Liver (tissue), 3 donors: ENCODE measurements around the gene LPAR3.

ENCODE experiments used
- EGR1 ChIP-seq, 2 donors: IDR thresholded peaks; 2 replicates each; pipeline ENCODE4 v1.6.1; 2016 to 2018; ENCODE audit warnings: antibody characterized with exemption in 2 of 2, low read depth in 2 of 2
- GABPA ChIP-seq, 2 donors: IDR thresholded peaks in 1 of 2; conservative IDR thresholded peaks in 1 of 2; 2 replicates each; pipeline ENCODE4 v1.6.1; 2016; ENCODE audit warnings: antibody characterized with exemption in 2 of 2, mild to moderate bottlenecking in 1 of 2, moderate library complexity in 1 of 2
- HNF4G ChIP-seq: IDR thresholded peaks from 2 replicates; pipeline ENCODE4 v1.6.1; 2016; ENCODE audit warnings: antibody characterized with exemption
- JUND ChIP-seq, 2 donors: IDR thresholded peaks; 2 replicates each; pipeline ENCODE4 v1.6.1; 2016; ENCODE audit warnings: antibody characterized with exemption in 2 of 2
- RAD21 ChIP-seq, 2 donors: IDR thresholded peaks; 2 replicates each; pipeline ENCODE4 v1.6.1; 2016; ENCODE audit warnings: antibody characterized with exemption in 2 of 2, mild to moderate bottlenecking in 2 of 2
- SP1 ChIP-seq: IDR thresholded peaks from 2 replicates; pipeline ENCODE4 v1.6.1; 2018; ENCODE audit warnings: antibody characterized with exemption, mild to moderate bottlenecking
- TAF1 ChIP-seq: conservative IDR thresholded peaks from 2 replicates; pipeline ENCODE4 v1.6.1; 2016; ENCODE audit warnings: antibody characterized with exemption, mild to moderate bottlenecking
- YY1 ChIP-seq: IDR thresholded peaks from 2 replicates; pipeline ENCODE4 v1.6.1; 2016; ENCODE audit warnings: antibody characterized with exemption, mild to moderate bottlenecking
- TF ChIP-seq, protein P1 (sequence below): fragments of 150-350 bp; IDR thresholded peaks from 2 replicates; pipeline ENCODE4 v1.5.1; 2017; ENCODE audit warnings: improper control_type of control experiment, low read depth, low read length; ENCODE audit not compliant: missing input control
- TF ChIP-seq, protein P2 (sequence below): IDR thresholded peaks from 2 replicates; pipeline ENCODE4 v1.6.1; 2016; ENCODE audit warnings: antibody characterized with exemption
- TF ChIP-seq, protein P3 (sequence below): IDR thresholded peaks from 2 replicates; pipeline ENCODE4 v1.6.1; 2016; ENCODE audit warnings: antibody characterized with exemption
- TF ChIP-seq, protein P4 (sequence below): IDR thresholded peaks from 2 replicates; pipeline ENCODE4 v1.6.1; 2016; ENCODE audit warnings: antibody characterized with exemption
- TF ChIP-seq, protein P5 (sequence below): IDR thresholded peaks from 2 replicates; pipeline ENCODE4 v1.6.1; 2016; ENCODE audit warnings: antibody characterized with exemption, mild to moderate bottlenecking
- donor health status: healthy.
- donor health status: healthy.

DNA sequence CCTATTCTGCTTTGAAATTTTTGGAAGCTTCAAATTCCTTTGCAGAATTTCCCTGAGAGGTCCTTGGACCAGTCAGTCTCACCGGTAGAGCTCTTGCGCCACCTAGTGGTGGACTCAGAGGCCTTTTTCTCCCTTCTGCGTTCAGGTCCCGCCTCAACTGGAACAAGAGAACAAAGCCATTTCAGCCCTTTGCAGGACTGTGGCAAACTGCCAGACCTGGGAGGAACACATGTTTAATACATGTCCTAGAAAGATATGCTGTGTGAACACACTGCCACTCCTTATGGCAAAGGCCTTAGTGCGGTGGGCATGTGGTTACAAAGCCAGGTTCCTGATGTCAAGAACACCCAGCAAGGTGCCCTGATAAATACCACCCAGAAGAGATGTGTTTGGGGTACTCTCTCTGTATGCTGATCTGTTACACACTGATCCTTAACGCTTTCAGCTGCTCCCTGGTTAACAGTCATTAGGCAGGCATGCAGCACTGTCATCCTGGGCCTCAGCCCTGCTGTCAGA lies 120.5 kb downstream of the LPAR3 start:
- TF ChIP-seq, protein P1, sequence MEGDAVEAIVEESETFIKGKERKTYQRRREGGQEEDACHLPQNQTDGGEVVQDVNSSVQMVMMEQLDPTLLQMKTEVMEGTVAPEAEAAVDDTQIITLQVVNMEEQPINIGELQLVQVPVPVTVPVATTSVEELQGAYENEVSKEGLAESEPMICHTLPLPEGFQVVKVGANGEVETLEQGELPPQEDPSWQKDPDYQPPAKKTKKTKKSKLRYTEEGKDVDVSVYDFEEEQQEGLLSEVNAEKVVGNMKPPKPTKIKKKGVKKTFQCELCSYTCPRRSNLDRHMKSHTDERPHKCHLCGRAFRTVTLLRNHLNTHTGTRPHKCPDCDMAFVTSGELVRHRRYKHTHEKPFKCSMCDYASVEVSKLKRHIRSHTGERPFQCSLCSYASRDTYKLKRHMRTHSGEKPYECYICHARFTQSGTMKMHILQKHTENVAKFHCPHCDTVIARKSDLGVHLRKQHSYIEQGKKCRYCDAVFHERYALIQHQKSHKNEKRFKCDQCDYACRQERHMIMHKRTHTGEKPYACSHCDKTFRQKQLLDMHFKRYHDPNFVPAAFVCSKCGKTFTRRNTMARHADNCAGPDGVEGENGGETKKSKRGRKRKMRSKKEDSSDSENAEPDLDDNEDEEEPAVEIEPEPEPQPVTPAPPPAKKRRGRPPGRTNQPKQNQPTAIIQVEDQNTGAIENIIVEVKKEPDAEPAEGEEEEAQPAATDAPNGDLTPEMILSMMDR: peak; percentile 93
- TF ChIP-seq, protein P2, sequence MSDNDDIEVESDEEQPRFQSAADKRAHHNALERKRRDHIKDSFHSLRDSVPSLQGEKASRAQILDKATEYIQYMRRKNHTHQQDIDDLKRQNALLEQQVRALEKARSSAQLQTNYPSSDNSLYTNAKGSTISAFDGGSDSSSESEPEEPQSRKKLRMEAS: no peak
- TF ChIP-seq HNF4G (no peak), JUND (IDR thresholded peaks at IDR 0.05) (no peak), TAF1 (no peak), RAD21 (IDR thresholded peaks at IDR 0.05) (peak; percentile 95 to 96), GABPA (IDR thresholded peaks at IDR 0.05 in 1 of 2, conservative IDR thresholded peaks at IDR 0.05 in 1 of 2) (no peak), EGR1 (IDR thresholded peaks at IDR 0.05; ENCODE audit: low read depth in 2 of 2) (no peak), YY1 (no peak), SP1 (no peak)
- TF ChIP-seq, protein P3, sequence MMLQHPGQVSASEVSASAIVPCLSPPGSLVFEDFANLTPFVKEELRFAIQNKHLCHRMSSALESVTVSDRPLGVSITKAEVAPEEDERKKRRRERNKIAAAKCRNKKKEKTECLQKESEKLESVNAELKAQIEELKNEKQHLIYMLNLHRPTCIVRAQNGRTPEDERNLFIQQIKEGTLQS: no peak
- TF ChIP-seq, protein P4, sequence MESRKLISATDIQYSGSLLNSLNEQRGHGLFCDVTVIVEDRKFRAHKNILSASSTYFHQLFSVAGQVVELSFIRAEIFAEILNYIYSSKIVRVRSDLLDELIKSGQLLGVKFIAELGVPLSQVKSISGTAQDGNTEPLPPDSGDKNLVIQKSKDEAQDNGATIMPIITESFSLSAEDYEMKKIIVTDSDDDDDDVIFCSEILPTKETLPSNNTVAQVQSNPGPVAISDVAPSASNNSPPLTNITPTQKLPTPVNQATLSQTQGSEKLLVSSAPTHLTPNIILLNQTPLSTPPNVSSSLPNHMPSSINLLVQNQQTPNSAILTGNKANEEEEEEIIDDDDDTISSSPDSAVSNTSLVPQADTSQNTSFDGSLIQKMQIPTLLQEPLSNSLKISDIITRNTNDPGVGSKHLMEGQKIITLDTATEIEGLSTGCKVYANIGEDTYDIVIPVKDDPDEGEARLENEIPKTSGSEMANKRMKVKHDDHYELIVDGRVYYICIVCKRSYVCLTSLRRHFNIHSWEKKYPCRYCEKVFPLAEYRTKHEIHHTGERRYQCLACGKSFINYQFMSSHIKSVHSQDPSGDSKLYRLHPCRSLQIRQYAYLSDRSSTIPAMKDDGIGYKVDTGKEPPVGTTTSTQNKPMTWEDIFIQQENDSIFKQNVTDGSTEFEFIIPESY: no peak
- TF ChIP-seq, protein P5, sequence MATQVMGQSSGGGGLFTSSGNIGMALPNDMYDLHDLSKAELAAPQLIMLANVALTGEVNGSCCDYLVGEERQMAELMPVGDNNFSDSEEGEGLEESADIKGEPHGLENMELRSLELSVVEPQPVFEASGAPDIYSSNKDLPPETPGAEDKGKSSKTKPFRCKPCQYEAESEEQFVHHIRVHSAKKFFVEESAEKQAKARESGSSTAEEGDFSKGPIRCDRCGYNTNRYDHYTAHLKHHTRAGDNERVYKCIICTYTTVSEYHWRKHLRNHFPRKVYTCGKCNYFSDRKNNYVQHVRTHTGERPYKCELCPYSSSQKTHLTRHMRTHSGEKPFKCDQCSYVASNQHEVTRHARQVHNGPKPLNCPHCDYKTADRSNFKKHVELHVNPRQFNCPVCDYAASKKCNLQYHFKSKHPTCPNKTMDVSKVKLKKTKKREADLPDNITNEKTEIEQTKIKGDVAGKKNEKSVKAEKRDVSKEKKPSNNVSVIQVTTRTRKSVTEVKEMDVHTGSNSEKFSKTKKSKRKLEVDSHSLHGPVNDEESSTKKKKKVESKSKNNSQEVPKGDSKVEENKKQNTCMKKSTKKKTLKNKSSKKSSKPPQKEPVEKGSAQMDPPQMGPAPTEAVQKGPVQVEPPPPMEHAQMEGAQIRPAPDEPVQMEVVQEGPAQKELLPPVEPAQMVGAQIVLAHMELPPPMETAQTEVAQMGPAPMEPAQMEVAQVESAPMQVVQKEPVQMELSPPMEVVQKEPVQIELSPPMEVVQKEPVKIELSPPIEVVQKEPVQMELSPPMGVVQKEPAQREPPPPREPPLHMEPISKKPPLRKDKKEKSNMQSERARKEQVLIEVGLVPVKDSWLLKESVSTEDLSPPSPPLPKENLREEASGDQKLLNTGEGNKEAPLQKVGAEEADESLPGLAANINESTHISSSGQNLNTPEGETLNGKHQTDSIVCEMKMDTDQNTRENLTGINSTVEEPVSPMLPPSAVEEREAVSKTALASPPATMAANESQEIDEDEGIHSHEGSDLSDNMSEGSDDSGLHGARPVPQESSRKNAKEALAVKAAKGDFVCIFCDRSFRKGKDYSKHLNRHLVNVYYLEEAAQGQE: no peak
